MG63 (cell line): ENCODE data around the gene TNIK. TPM values are rescaled to one million over a fixed set of nuclear protein-coding genes. Genes with fewer than 3 reads are reported as not detected.
A peak's percentile ranks its signal among the peaks of the same experiment; 100 is the strongest.
"Not testable (repeated sequence)": the region's sequence is repeated elsewhere in the genome, so short reads cannot be mapped to it uniquely, and the experiment has no call there.

ENCODE experiments used
- DNase-seq: peaks from one replicate; pipeline ENCODE4 v3.0.0-alpha.2; 2020
- H3K27me3 ChIP-seq: fragments of 250-450 bp; sonication (Bioruptor Pico); 2 replicates; pipeline ENCODE4 v1.5.1; 2020; ENCODE audit warnings: mild to moderate bottlenecking, moderate library complexity
- H3K36me3 ChIP-seq: fragments of 250-450 bp; sonication (Bioruptor Pico); 2 replicates; pipeline ENCODE4 v1.5.1; 2020; ENCODE audit warnings: mild to moderate bottlenecking, moderate library complexity
- H3K4me3 ChIP-seq: fragments of 250-450 bp; sonication (Bioruptor Pico); 2 replicates; pipeline ENCODE4 v1.5.1; 2020; ENCODE audit warnings: mild to moderate bottlenecking, moderate library complexity
- H3K9me3 ChIP-seq: fragments of 250-450 bp; sonication (Bioruptor Pico); 2 replicates; pipeline ENCODE4 v1.5.1; 2020; ENCODE audit warnings: mild to moderate bottlenecking, moderate library complexity
- total RNA-seq: library from RNA; depleted of rRNA; stranded (reverse); fragments of >200 nt; shearing (Covaris generic); gene quantifications from 2 replicates; pipeline ENCODE4 v1.2.3, GENCODE V29; 2014; ENCODE audit warnings: low replicate concordance

The TNIK gene
- total RNA-seq, 1 experiment from 2014 or later = 0.07 TPM

DNA sequence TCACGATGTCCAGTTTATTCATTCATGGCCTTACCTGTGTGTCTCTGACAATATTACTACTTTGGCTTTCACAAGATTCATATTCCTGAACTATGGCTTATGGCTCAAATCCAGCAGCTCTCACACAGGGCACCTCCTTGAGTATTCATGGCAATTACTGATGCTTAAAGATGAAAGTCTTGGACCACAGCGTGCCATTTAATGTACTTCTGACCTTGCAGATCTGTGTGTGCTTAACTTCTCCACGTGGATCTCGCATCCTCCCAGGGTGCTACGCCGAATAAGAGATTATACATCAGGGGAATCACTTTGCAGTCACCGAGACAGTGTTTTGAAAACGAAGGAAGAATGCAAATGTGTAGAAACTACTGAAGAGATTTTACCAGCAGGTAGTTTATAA, 147.5 kb downstream of the TNIK start:
- Histone ChIP-seq H3K36me3 (no peaks in the 10 kb centered on the region), H3K27me3 (no peaks in the 10 kb centered on the region), H3K4me3 (no peak overlapping the region), H3K9me3 (peaks cover 2% of the 10 kb centered on the region; the same call in 1 of the 2 replicates)
- DNase-seq = no peak

DNA sequence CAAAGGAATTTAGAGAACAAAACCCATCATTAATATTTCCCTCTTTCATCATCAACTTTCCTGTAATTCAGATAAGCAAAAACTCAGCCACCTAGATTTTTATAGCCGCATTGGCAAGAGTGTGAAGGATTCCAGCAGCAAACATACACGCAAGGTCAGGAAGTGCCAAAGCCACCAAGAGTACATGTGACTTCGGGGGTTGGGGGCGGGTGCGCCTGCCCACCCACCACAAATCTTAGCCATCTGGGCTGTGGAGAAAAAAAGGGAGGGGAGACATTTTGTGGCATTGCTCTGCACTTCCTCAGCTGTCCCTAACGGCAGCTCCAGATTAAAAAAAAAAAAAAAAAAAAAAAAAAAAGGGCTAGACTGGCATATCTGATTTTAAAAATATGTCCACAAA, 148.4 kb downstream of the TNIK start:
- H3K36me3 ChIP-seq = no peaks in the 10 kb centered on the region
- H3K9me3 ChIP-seq = peaks cover 2% of the 10 kb centered on the region; the same call in 1 of the 2 replicates
- H3K27me3 ChIP-seq = no peaks in the 10 kb centered on the region
- H3K4me3 ChIP-seq = no peak overlapping the region
- DNase-seq = no peak

DNA sequence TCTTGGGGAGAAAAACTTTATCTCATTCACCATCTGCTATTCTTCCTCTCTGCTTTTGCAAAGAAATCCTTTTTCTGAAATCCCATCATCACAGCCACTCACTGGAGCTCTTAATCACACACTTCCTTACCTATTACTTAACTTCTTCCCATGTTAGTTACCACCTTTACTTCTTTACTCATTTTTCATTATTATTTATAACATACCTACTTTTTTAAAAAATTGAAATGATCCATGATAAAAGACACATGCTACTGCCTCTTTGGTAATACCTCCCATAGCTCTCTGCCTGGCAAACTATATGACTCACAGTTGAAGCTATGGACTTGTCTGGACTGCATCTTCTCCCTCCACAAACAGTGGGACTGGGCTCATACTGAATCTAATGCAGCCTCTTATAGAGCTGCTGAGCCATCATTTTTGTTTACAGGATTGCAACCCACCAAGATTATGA, 150.3 kb downstream of the TNIK start:
- DNase-seq = no peak
- peaks cover 2% of the 10 kb centered on the region; the same call in 1 of the 2 replicates for H3K9me3 ChIP-seq

DNA sequence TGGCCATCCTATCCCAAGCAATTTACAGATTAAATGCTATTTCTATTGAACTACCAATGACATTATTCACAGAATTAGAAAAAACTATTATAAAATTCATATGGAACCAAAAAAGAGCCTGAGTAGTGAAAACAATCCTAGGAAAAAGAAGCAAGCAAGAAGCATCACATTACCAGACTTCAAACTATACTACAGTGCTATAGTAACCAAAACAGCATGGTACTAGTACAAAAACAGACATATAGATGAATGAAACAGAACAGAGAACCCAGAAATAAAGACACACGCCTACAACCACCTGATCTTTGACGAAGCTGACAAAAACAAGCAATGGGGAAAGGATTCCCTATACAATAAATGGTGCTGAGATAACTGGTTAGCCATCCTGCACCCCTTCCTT, 152.2 kb downstream of the TNIK start:
- H3K27me3 ChIP-seq = no peaks in the 10 kb centered on the region
- peaks cover 2% of the 10 kb centered on the region; the same call in 1 of the 2 replicates for H3K9me3 ChIP-seq
- no peak for DNase-seq
- no peak overlapping the region for H3K4me3 ChIP-seq
- H3K36me3 ChIP-seq = no peaks in the 10 kb centered on the region

More for the DNA sequence above, 150.3 kb downstream of the TNIK start:
- Histone ChIP-seq H3K4me3 (no peak overlapping the region), H3K27me3 (no peaks in the 10 kb centered on the region), H3K36me3 (no peaks in the 10 kb centered on the region)

DNA sequence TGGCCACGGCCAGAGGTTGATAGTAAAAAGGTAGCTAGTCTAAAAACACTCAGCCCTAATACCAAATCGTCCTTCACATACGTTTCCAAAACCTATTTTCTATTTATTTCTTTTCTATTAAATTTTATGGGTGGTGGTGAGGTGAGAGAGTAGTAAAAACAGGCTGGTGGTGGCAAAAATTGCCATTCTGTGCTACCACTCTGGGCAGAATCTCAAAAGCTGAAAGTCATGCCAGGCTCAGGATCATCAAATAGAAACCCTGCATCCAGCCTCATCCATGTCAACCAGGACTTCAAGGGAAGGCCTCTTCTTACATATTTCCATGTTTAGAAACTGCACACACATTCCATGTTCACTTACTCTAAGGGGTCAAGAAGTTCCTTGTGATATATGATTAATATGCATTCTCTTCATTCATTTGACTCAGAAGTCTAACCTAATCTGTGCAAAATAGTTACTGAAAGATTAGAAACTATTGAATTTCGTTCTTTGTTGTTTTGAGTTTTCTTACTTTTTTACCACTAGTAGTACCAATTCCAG, 153.1 kb downstream of the TNIK start:
- H3K27me3 ChIP-seq = no peaks in the 10 kb centered on the region
- peaks cover 2% of the 10 kb centered on the region; the same call in 1 of the 2 replicates for H3K9me3 ChIP-seq
- no peaks in the 10 kb centered on the region for H3K36me3 ChIP-seq
- no peak for DNase-seq
- H3K4me3 ChIP-seq = no peak overlapping the region

DNA sequence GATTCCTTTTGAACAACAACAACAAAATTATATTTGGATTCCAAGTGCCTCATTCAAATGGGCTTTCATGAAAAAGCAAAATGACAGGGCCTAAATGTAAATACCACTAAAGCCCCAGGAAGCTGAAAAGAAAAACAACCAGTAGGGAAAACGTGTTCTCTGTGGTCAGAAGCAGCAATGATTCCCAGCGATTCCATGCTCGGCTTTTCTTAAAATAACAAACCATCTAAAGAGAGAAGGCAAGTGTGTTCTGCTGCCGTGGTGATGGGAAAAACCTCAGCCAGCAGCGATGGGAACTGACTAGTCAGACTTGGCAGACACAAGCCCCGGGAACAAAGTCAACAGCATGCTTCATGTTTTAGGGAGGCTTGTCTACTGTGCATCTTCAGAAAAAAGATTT, 153.6 kb downstream of the TNIK start:
- Histone ChIP-seq H3K9me3 (peaks cover 2% of the 10 kb centered on the region; the same call in 1 of the 2 replicates), H3K36me3 (no peaks in the 10 kb centered on the region), H3K27me3 (no peaks in the 10 kb centered on the region), H3K4me3 (no peak overlapping the region)
- DNase-seq = peak; percentile 94

DNA sequence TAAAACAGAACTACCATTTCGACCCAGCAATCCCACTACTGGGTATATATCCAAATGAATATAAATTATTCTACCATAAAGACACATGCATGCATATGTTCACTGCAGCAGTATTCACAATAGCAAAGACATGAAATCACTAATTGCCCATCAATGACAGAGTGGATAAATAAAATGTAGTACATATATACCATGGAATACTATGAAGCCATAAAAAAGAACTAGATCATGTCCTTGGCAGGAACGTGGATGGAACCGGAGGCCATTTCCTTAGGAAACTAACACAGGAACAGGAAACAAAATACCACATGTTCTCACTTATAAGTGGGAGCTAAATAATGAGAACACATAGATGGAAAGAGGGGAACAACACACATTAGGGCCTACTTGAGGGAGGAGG, 154.4 kb downstream of the TNIK start:
- H3K9me3 ChIP-seq, H3K4me3 ChIP-seq, H3K27me3 ChIP-seq, DNase-seq, H3K36me3 ChIP-seq: not testable (repeated sequence)

DNA sequence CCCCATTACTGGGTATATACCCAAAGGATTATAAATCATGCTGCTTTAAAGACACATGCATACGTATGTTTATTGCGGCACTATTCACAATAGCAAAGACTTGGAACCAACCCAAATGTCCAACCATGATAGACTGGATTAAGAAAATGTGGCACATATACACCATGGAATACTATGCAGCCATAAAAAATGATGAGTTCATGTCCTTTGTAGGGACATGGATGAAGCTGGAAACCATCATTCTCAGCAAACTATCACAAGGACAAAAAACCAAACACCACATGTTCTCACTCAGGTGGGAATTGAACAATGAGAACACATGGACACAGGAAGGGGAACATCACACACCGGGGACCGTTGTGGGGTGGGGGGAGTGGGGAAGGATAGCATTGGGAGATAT, 155.7 kb downstream of the TNIK start:
- H3K9me3 ChIP-seq, DNase-seq, H3K27me3 ChIP-seq, H3K36me3 ChIP-seq, H3K4me3 ChIP-seq: not testable (repeated sequence)

DNA sequence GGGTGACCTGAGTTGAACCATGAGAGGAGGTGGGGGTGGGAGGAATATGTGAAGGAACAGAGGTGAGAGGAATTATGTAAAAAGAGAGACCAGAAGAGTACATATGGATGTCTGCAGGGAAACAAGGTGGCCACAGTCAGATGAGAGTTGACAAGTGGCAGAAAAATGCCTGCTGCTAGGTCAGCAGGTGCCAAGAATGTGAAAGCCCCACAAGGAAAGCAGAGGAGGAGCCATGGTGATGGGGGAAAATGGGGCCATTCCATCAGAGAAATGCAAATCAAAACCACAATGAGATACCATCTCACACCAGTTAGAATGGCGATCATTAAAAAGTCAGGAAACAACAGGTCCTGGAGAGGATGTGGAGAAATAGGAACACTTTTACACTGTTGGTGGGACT, 156.2 kb downstream of the TNIK start:
- not testable (repeated sequence) for H3K27me3 ChIP-seq, H3K36me3 ChIP-seq, H3K9me3 ChIP-seq, DNase-seq, H3K4me3 ChIP-seq

DNA sequence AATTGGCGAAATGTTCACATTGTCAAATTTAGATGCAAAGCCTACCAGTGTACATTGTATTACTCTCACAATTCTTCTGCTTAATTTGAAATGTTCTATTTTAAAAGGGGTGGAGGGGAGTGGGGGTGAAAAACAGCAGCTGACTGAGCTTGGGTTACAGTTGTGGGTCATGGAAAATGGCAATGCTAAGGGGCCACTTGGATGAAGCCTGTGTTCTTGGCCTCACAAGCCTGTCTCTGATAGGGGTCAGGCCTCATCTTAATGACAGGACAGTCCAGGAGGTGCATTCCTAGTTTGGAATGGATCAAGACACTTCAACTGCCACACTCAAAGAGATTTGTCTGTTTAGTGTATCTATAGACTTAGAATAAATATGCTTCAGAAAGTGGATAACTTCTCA, 158.2 kb downstream of the TNIK start:
- Histone ChIP-seq H3K9me3 (no peaks in the 10 kb centered on the region), H3K36me3 (no peaks in the 10 kb centered on the region), H3K27me3 (no peaks in the 10 kb centered on the region), H3K4me3 (no peak overlapping the region)
- no peak for DNase-seq

DNA sequence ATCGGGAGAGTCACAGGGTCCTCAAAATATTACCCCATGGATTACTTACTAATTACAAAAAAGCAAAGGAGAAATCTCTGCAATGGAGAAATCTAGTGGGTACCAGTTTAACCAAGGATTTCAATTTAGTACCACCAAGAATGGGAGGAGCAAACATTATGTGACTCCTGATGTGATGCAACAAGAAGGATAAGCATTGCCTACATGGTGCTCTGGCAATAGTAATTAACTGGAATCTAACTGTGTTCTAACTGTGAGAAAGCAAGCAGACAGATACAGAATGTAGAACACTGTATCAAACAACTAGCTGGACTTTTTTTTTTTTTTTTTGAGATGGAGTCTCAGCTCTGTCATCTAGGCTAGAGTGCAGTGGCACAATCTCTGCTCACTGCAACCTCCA, 159.2 kb downstream of the TNIK start:
- DNase-seq = no peak
- no peaks in the 10 kb centered on the region for H3K9me3 ChIP-seq
- H3K36me3 ChIP-seq = no peaks in the 10 kb centered on the region
- no peaks in the 10 kb centered on the region for H3K27me3 ChIP-seq
- no peak overlapping the region for H3K4me3 ChIP-seq

DNA sequence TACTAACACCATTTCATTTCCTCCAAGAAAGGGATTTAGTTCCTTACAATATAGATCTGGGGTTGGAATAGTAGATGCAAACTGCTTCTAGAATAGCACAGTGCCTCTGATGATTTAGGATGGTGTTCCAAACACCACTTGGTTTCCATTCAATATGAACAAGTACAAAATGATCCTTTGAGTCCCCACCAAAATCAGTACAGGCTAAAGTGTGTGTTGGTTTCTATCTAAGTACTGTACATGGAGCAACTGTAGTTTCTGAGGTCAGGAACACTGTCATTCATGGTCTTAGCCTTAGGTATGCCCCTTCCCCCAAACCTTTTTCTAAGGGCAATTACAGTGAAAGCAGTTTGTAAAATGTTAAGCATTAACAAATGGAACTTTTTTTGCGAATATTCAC, 162.3 kb downstream of the TNIK start:
- H3K36me3 ChIP-seq = no peaks in the 10 kb centered on the region
- no peaks in the 10 kb centered on the region for H3K9me3 ChIP-seq
- H3K27me3 ChIP-seq = no peaks in the 10 kb centered on the region
- no peak for DNase-seq
- H3K4me3 ChIP-seq = no peak overlapping the region

DNA sequence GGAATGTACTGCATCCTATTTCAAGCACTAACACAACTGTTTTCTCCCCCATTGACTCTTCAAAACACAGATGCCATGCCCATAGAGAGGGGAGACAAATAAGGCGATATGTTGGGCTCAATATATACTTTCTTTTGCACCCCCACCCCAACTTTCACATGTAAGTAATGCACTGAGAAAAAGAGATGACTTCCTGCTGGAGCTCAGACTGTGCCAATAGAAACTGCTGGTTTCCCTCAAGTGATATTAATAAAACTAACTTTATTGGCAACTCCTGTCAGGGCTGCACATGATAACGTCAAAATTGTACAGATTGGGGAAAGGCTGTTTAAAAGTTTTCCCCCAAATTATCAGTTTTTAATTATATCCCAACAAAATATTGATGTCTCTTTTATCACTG, 163.0 kb downstream of the TNIK start:
- Histone ChIP-seq H3K36me3 (no peaks in the 10 kb centered on the region), H3K9me3 (no peaks in the 10 kb centered on the region), H3K27me3 (no peaks in the 10 kb centered on the region), H3K4me3 (no peak overlapping the region)
- no peak for DNase-seq

DNA sequence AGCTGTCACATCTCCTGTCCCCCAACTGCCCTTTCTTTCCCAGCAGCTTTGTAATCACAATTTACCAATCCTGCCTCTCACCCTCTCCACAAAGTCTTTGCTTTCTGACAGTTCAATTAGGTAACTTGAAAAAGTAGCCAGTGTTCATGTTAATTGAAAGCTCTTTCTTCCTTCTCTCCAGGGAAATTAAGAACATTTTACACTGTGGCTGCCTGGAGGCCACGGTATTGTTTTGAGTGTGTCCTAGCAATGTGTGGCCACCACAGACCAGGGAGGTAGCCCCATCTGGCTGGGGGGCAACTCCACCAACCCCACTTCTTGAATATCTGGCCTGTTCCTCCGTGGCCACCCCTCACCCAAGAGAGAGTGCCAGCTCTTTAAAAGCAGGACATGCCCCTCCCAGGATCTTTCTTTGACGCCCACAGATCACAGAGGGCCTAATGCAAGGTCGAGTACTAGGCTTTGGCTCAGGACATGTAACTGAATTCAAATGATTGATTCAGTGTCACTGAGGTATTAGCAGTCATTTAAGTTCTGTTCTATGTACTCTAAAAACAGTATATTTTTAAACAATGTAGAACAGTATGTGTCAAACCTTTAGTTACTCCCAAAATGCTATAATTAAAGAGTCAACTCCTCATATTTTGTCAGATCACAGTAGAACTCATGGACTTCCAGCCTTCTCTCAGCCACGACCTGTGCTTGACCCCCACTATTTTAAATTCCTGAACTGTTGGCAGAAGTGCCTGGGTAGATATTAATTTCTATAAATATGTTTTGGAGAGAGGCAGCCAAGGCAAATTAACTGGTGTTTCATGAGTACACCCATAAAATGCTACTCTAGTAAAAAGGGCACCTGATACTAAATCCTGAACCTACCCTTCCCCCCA, 164.5 kb downstream of the TNIK start:
- DNase-seq = no peak
- H3K27me3 ChIP-seq = no peaks in the 10 kb centered on the region
- no peak overlapping the region for H3K4me3 ChIP-seq
- no peaks in the 10 kb centered on the region for H3K36me3 ChIP-seq
- no peaks in the 10 kb centered on the region for H3K9me3 ChIP-seq

DNA sequence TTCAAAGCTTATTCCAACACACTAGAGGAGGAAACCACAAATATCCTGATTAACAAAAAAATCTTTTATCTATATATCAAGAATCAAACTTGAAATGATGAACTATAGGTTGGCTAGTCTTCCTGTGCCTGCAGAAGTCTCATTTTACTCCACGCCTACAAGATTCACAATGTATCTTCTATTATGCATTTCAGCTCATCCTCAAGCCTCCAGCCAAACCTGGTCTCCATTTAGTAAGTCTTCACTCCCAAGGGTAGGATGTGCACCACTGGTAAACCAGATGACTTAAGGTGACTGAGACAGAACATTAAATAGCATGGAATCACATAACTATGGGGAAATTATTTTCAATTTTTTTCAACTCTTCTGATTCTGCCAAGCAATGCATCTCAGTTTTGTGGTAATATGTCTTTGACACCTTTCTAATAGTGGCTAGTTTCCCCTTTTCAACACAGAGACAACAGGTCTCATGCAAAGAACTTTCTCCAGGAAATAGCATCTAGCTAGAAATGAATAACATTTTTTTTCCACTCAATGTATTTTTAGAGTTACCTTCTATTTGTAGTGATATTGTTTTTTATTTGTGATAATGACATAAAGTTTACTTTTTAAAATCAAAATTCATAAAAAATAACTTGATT, 166.9 kb downstream of the TNIK start:
- no peaks in the 10 kb centered on the region for H3K27me3 ChIP-seq
- H3K9me3 ChIP-seq = no peaks in the 10 kb centered on the region
- no peak for DNase-seq
- H3K36me3 ChIP-seq = no peaks in the 10 kb centered on the region
- H3K4me3 ChIP-seq = no peak overlapping the region

DNA sequence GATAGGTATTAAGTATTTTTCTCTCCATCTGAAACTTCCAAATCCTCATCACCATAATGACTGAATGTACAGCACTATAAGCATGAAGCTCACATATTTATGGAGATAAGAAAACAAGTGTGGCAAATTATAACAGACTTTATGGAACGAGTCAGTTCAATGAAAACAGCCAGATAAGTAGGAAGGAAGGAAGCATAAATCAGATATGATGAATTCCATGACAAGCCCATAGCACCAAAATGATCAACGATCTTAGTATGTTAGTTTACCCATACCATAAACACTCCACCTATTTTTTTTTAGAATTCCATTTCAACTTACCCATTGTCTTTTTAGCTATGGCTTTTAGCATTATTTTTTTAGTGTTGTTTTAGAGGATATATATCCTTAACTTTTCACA, 169.5 kb downstream of the TNIK start:
- DNase-seq = no peak
- Histone ChIP-seq H3K36me3 (no peaks in the 10 kb centered on the region), H3K27me3 (no peaks in the 10 kb centered on the region), H3K9me3 (no peaks in the 10 kb centered on the region), H3K4me3 (no peak overlapping the region)

DNA sequence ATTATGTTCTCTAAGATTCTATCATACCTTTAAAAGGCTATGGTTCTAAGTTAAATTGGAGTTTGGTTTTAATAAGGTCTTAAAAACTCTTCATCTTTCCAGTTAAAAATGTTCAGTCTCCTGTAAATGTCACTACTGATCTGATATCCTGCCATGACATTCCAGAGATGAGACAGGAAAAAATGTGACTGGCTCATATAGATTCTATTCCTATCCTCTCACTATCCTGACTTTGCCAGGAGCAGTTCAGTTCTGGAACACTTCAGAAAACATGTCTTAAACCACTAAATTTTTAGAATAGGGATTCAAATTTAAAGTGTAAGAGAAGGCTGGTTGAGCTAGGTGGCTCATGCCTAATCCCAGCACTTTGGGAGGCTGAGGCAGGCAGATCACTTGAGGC, 170.9 kb downstream of the TNIK start:
- Histone ChIP-seq H3K9me3 (no peaks in the 10 kb centered on the region), H3K4me3 (no peak overlapping the region), H3K36me3 (no peaks in the 10 kb centered on the region), H3K27me3 (no peaks in the 10 kb centered on the region)
- no peak for DNase-seq
